HepG2 (cell line): Measurements from ENCODE around the gene CHCT1. TPM values are rescaled to one million over a fixed set of nuclear protein-coding genes. Genes with fewer than 3 reads are reported as not detected.

Experiments
- CENPT ChIP-seq: sonication (generic); formaldehyde crosslinking; IDR thresholded peaks from 2 replicates; pipeline ENCODE4 v1.8.0; 2022; ENCODE audit warnings: low read depth, mild to moderate bottlenecking, moderate library complexity, missing genetic modification reagents
- CHCHD3 ChIP-seq: sonication (generic); formaldehyde crosslinking; IDR thresholded peaks from 2 replicates; pipeline ENCODE4 v1.8.0; 2022; ENCODE audit warnings: mild to moderate bottlenecking, missing genetic modification reagents, moderate library complexity
- GLI4 ChIP-seq: sonication (generic); formaldehyde crosslinking; IDR thresholded peaks from 2 replicates; pipeline ENCODE4 v1.5.1; 2020; ENCODE audit warnings: missing genetic modification reagents, mild to moderate bottlenecking, moderate library complexity, borderline replicate concordance
- KLF16 ChIP-seq, 2 experiments: sonication (generic) in 1 of 2; formaldehyde crosslinking in 1 of 2; IDR thresholded peaks; 2 replicates each; pipeline versions ENCODE4 v1.6.1 to v1.8.0; 2016 to 2023; ENCODE audit warnings: missing genetic modification reagents in 2 of 2, missing compliant biosample characterization in 1 of 2
- MATR3 ChIP-seq: sonication (generic); formaldehyde crosslinking; IDR thresholded peaks from 2 replicates; pipeline ENCODE4 v1.4.0; 2020; ENCODE audit warnings: missing genetic modification reagents
- MAZ ChIP-seq, 2 experiments: sonication (generic) in 1 of 2; formaldehyde crosslinking in 1 of 2; IDR thresholded peaks; 2 replicates each; pipeline versions ENCODE4 v1.5.0 to v1.6.1; 2012 to 2020; ENCODE audit warnings: low read depth in 2 of 2, mild to moderate bottlenecking in 2 of 2, borderline replicate concordance in 1 of 2, improper control_type of control experiment in 1 of 2, low read length in 1 of 2, missing genetic modification reagents in 1 of 2, moderate library complexity in 1 of 2
- NONO ChIP-seq, 2 experiments: fragments of 450-650 bp in 1 of 2; sonication (generic) in 1 of 2; formaldehyde crosslinking in 1 of 2; IDR thresholded peaks in 1 of 2; conservative IDR thresholded peaks in 1 of 2; 2 replicates each; pipeline versions ENCODE4 v1.6.1 to v1.8.0; 2017 to 2022; ENCODE audit warnings: mild to moderate bottlenecking in 1 of 2, missing genetic modification reagents in 1 of 2, moderate library complexity in 1 of 2
- NRL ChIP-seq: sonication (generic); formaldehyde crosslinking; IDR thresholded peaks from 2 replicates; pipeline ENCODE4 v1.5.0; 2020; ENCODE audit warnings: missing genetic modification reagents, mild to moderate bottlenecking, moderate library complexity, borderline replicate concordance
- ONECUT2 ChIP-seq: sonication (generic); formaldehyde crosslinking; IDR thresholded peaks from 2 replicates; pipeline ENCODE4 v1.4.0; 2020; ENCODE audit warnings: missing genetic modification reagents
- SP1 ChIP-seq, 2 experiments: fragments of 450-650 bp in 1 of 2; sonication (generic) in 1 of 2; formaldehyde crosslinking in 1 of 2; IDR thresholded peaks; 2 replicates each; pipeline versions ENCODE4 v1.4.0 to v1.6.1; 2016 to 2020; ENCODE audit warnings: missing genetic modification reagents in 1 of 2
- ZNF124 ChIP-seq: sonication (generic); formaldehyde crosslinking; IDR thresholded peaks from 2 replicates; pipeline ENCODE4 v1.4.0; 2020; ENCODE audit warnings: missing genetic modification reagents
- ZNF335 ChIP-seq: sonication (generic); formaldehyde crosslinking; IDR thresholded peaks from 2 replicates; pipeline ENCODE4 v1.4.0; 2020; ENCODE audit warnings: missing genetic modification reagents
- ZNF720 ChIP-seq: sonication (generic); formaldehyde crosslinking; IDR thresholded peaks from 2 replicates; pipeline ENCODE4 v1.4.0; 2020; ENCODE audit warnings: missing genetic modification reagents
- polyA plus RNA-seq, 8 experiments: library from polyadenylated mRNA; depleted of rRNA in 3 of 8; stranded (reverse) in 7 of 8; unstranded in 1 of 8; fragments of >200 nt; fragmentation: Illumina TruSeq in 4 of 8; extraction: Trizol in 4 of 8; gene quantifications; 2 replicates each; pipeline versions ENCODE4 v1.2.1 to v1.2.3, GENCODE V29; 2011 to 2016; ENCODE audit warnings: low read depth in 4 of 8, missing spikeins in 1 of 8, mixed read lengths in 1 of 8; ENCODE audit not compliant: insufficient read depth in 1 of 8
- total RNA-seq, 5 experiments: library from RNA; depleted of rRNA; stranded (reverse); fragments of >200 nt; fragmentation: Illumina TruSeq; extraction: Trizol; gene quantifications; 2 replicates each; pipeline ENCODE4 v1.2.3, GENCODE V29; 2016; ENCODE audit warnings: low read depth in 1 of 5
- TF ChIP-seq, protein P1 (sequence below): sonication (generic); formaldehyde crosslinking; IDR thresholded peaks from 2 replicates; pipeline ENCODE4 v1.5.0; 2020; ENCODE audit warnings: missing genetic modification reagents
- TF ChIP-seq, protein P2 (sequence below): IDR thresholded peaks from 2 replicates; pipeline ENCODE4 v1.4.0; 2020; ENCODE audit warnings: mild to moderate bottlenecking, missing genetic modification reagents
- TF ChIP-seq, protein P3 (sequence below): sonication (generic); formaldehyde crosslinking; IDR thresholded peaks from 2 replicates; pipeline ENCODE4 v1.4.0; 2020; ENCODE audit warnings: low read depth, mild to moderate bottlenecking, missing genetic modification reagents
- TF ChIP-seq, protein P4 (sequence below): sonication (generic); formaldehyde crosslinking; IDR thresholded peaks from 2 replicates; pipeline ENCODE4 v1.5.1; 2020; ENCODE audit warnings: mild to moderate bottlenecking, missing genetic modification reagents, borderline replicate concordance
- TF ChIP-seq, protein P5 (sequence below): IDR thresholded peaks from 2 replicates; pipeline ENCODE4 v1.6.1; 2016; ENCODE audit warnings: missing compliant biosample characterization, missing genetic modification reagents, borderline replicate concordance

The CHCT1 gene
- total and polyA plus RNA-seq, 2 of the 13 experiments (the other 11 are each of a cell fraction or from before 2014, with no cell fraction given) = not detected

DNA sequence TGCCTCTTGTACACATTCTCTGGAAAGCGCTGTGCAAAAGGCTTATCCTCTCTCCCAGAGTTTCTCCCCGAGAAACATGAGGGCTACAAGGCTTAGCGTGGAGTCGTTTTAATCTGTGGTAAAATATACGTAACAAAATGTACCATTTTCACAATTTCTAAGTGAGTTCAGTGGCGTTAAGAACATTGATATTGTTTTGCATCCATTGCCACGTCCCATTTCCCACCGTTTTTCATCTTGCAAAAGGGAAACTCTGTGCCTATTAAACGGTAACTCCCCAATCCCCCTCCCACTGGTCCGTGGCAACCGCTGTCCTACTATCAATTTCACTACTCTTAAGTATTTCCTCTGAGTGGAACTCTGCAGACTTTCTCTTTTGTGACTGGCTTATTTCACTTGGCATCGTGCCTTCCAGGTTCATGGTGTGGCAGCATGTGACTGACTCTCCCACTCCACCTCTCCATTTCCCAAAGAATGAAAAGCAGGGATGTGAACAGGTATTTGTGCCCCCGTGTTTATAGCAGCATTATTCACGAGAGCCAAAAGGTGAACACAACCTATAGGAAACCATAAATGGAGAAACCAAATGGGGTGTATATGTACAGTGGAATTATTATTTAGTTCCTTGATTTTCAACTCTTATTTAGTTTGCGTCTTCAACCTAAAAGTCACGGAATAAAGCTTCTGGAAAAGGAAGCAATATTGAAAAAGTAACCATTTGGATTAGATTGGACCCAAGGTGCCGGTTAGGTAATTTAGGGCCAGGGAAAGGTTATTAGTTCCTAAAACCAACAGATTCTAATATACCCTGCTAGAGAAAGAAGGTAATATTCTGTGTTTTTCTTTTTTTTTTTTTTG lies 29.2 kb upstream of the CHCT1 start (continued):
- TF ChIP-seq, protein P1, sequence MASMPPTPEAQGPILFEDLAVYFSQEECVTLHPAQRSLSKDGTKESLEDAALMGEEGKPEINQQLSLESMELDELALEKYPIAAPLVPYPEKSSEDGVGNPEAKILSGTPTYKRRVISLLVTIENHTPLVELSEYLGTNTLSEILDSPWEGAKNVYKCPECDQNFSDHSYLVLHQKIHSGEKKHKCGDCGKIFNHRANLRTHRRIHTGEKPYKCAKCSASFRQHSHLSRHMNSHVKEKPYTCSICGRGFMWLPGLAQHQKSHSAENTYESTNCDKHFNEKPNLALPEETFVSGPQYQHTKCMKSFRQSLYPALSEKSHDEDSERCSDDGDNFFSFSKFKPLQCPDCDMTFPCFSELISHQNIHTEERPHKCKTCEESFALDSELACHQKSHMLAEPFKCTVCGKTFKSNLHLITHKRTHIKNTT = no peak
- TF ChIP-seq, protein P2, sequence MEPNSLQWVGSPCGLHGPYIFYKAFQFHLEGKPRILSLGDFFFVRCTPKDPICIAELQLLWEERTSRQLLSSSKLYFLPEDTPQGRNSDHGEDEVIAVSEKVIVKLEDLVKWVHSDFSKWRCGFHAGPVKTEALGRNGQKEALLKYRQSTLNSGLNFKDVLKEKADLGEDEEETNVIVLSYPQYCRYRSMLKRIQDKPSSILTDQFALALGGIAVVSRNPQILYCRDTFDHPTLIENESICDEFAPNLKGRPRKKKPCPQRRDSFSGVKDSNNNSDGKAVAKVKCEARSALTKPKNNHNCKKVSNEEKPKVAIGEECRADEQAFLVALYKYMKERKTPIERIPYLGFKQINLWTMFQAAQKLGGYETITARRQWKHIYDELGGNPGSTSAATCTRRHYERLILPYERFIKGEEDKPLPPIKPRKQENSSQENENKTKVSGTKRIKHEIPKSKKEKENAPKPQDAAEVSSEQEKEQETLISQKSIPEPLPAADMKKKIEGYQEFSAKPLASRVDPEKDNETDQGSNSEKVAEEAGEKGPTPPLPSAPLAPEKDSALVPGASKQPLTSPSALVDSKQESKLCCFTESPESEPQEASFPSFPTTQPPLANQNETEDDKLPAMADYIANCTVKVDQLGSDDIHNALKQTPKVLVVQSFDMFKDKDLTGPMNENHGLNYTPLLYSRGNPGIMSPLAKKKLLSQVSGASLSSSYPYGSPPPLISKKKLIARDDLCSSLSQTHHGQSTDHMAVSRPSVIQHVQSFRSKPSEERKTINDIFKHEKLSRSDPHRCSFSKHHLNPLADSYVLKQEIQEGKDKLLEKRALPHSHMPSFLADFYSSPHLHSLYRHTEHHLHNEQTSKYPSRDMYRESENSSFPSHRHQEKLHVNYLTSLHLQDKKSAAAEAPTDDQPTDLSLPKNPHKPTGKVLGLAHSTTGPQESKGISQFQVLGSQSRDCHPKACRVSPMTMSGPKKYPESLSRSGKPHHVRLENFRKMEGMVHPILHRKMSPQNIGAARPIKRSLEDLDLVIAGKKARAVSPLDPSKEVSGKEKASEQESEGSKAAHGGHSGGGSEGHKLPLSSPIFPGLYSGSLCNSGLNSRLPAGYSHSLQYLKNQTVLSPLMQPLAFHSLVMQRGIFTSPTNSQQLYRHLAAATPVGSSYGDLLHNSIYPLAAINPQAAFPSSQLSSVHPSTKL (CRISPR knock-in tag) = no peak
- TF ChIP-seq MATR3 (CRISPR knock-in tag) = no peak
- TF ChIP-seq, protein P3, sequence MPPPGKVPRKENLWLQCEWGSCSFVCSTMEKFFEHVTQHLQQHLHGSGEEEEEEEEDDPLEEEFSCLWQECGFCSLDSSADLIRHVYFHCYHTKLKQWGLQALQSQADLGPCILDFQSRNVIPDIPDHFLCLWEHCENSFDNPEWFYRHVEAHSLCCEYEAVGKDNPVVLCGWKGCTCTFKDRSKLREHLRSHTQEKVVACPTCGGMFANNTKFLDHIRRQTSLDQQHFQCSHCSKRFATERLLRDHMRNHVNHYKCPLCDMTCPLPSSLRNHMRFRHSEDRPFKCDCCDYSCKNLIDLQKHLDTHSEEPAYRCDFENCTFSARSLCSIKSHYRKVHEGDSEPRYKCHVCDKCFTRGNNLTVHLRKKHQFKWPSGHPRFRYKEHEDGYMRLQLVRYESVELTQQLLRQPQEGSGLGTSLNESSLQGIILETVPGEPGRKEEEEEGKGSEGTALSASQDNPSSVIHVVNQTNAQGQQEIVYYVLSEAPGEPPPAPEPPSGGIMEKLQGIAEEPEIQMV (CRISPR knock-in tag) = no peak
- no peak for TF ChIP-seq ZNF124 (CRISPR knock-in tag)
- TF ChIP-seq CENPT (CRISPR knock-in tag) = no peak
- no peak for TF ChIP-seq MAZ (IDR thresholded peaks at IDR 0.05; ENCODE audit: borderline replicate concordance, low read depth, low read length)
- TF ChIP-seq MAZ (CRISPR knock-in tag; IDR thresholded peaks at IDR 0.05; ENCODE audit: low read depth) = no peak
- TF ChIP-seq CHCHD3 (CRISPR knock-in tag) = peak; percentile 9; the same call in 1 of the 2 replicates
- TF ChIP-seq, protein P4, sequence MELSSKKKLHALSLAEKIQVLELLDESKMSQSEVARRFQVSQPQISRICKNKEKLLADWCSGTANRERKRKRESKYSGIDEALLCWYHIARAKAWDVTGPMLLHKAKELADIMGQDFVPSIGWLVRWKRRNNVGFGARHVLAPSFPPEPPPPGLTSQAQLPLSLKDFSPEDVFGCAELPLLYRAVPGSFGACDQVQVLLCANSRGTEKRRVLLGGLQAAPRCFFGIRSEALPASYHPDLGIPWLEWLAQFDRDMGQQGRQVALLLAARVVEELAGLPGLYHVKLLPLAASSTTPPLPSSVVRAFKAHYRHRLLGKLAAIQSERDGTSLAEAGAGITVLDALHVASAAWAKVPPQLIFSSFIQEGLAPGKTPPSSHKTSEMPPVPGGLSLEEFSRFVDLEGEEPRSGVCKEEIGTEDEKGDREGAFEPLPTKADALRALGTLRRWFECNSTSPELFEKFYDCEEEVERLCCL (CRISPR knock-in tag) = 0 out of 2 replicates have a peak, but pooled peaks have one; percentile 4
- TF ChIP-seq NRL = no peak
- TF ChIP-seq GLI4 = no peak
- TF ChIP-seq NONO (IDR thresholded peaks at IDR 0.05) = no peak
- TF ChIP-seq NONO (CRISPR knock-in tag; conservative IDR thresholded peaks at IDR 0.05) = no peak
- no peak for TF ChIP-seq ZNF335 (CRISPR knock-in tag)
- no peak for TF ChIP-seq ONECUT2 (CRISPR knock-in tag)
- no peak for TF ChIP-seq SP1 (IDR thresholded peaks at IDR 0.05)
- no peak for TF ChIP-seq SP1 (CRISPR knock-in tag; IDR thresholded peaks at IDR 0.05)
- TF ChIP-seq, protein P5, sequence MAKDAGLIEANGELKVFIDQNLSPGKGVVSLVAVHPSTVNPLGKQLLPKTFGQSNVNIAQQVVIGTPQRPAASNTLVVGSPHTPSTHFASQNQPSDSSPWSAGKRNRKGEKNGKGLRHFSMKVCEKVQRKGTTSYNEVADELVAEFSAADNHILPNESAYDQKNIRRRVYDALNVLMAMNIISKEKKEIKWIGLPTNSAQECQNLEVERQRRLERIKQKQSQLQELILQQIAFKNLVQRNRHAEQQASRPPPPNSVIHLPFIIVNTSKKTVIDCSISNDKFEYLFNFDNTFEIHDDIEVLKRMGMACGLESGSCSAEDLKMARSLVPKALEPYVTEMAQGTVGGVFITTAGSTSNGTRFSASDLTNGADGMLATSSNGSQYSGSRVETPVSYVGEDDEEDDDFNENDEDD (CRISPR knock-in tag) = peak; percentile 63; the same call in 1 of the 2 replicates
- no peak for TF ChIP-seq ZNF720 (CRISPR knock-in tag)
- TF ChIP-seq KLF16 (CRISPR knock-in tag; IDR thresholded peaks at IDR 0.05) = no peak
